B cell (primary cell): ENCODE results near the gene EVA1A.

Experiments used
- EZH2 ChIP-seq: IDR thresholded peaks from 2 replicates; pipeline ENCODE4 v1.6.1; 2012; ENCODE audit warnings: borderline replicate concordance, low read depth, mild to moderate bottlenecking, moderate library complexity, low read length; ENCODE audit not compliant: insufficient read depth, poor library complexity, severe bottlenecking
- TF ChIP-seq, protein P1 (sequence below): fragments of 200-600 bp; IDR thresholded peaks from one replicate; pipeline ENCODE4 v1.8.0; 2022; ENCODE audit warnings: antibody characterized with exemption, mild to moderate bottlenecking

DNA sequence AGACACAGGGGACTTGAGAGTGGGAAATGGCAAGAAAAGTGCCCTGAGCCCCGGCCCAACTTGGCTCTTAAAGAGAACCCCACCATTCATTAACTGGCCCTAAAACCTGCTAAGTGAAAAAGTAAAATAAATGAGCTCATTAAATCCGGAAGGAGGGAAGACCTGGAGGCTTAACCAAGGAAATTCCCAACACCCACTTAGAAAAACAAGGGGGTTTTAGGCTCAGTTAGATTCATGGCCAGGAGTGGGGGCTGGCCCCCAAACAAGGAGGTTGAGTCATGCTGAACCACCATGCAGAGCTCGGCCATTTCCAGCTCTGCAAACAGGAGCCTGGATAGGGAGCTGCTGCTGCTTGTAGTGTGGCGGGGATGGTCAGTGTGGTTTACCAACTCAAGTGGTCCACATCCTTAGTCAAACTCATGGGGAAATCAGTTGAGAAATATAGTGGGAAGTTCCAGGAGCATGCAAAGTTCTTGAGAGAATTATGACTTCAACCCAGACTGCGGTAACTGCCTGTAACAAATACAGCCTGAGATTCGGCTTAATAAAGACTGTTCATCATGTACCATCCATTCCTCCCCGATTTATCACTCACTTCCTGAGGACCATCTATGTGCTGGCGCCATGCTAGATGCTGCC is 46.1 kb upstream of the EVA1A start:
- TF ChIP-seq, protein P1, sequence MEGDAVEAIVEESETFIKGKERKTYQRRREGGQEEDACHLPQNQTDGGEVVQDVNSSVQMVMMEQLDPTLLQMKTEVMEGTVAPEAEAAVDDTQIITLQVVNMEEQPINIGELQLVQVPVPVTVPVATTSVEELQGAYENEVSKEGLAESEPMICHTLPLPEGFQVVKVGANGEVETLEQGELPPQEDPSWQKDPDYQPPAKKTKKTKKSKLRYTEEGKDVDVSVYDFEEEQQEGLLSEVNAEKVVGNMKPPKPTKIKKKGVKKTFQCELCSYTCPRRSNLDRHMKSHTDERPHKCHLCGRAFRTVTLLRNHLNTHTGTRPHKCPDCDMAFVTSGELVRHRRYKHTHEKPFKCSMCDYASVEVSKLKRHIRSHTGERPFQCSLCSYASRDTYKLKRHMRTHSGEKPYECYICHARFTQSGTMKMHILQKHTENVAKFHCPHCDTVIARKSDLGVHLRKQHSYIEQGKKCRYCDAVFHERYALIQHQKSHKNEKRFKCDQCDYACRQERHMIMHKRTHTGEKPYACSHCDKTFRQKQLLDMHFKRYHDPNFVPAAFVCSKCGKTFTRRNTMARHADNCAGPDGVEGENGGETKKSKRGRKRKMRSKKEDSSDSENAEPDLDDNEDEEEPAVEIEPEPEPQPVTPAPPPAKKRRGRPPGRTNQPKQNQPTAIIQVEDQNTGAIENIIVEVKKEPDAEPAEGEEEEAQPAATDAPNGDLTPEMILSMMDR: no peak
- TF ChIP-seq EZH2: no peak
